Astrocyte (in vitro differentiated cells and primary cell): ENCODE data around the gene STXBP1. TPM values are rescaled to one million over a fixed set of nuclear protein-coding genes. Genes with fewer than 3 reads are reported as not detected.

Experiments
- DNase-seq: peaks from one replicate; pipeline ENCODE4 v3.0.0-alpha.2; 2010; ENCODE audit warnings: low read depth
- FAIRE-seq: peaks from 2 replicates; lab custom pipeline; 2011; peaks lifted over from hg19 to GRCh38; lab: Jason Lieb, UNC
- H2AFZ ChIP-seq: 2 replicates; pipeline ENCODE4 v1.6.0; 2012; ENCODE audit warnings: low read depth, low read length, inconsistent platforms
- H3K27ac ChIP-seq: 2 replicates; pipeline ENCODE4 v1.5.1; 2011; ENCODE audit warnings: low read depth, low read length, inconsistent platforms
- H3K27me3 ChIP-seq: 2 replicates; pipeline ENCODE4 v1.6.0; 2011; ENCODE audit warnings: low read length, inconsistent platforms; ENCODE audit not compliant: insufficient read depth
- H3K36me3 ChIP-seq: 2 replicates; pipeline ENCODE4 v1.5.1; 2011; ENCODE audit warnings: low read length, inconsistent platforms; ENCODE audit not compliant: insufficient read depth
- H3K4me1 ChIP-seq: 2 replicates; pipeline ENCODE4 v1.5.1; 2011; ENCODE audit warnings: low read length, inconsistent platforms; ENCODE audit not compliant: insufficient read depth
- H3K4me2 ChIP-seq: 2 replicates; pipeline ENCODE4 v1.6.0; 2012; ENCODE audit warnings: low read length, inconsistent platforms
- H3K4me3 ChIP-seq: 2 replicates; pipeline ENCODE4 v1.5.1; 2011; ENCODE audit warnings: low read depth, mild to moderate bottlenecking, low read length, inconsistent platforms; ENCODE audit not compliant: insufficient read depth
- H3K79me2 ChIP-seq: 2 replicates; pipeline ENCODE4 v1.6.0; 2012; ENCODE audit warnings: mild to moderate bottlenecking, low read length, inconsistent platforms; ENCODE audit not compliant: insufficient read depth
- H3K9ac ChIP-seq: 2 replicates; pipeline ENCODE4 v1.6.0; 2012; ENCODE audit warnings: mild to moderate bottlenecking, low read length, inconsistent platforms
- H3K9me3 ChIP-seq: 2 replicates; pipeline ENCODE4 v1.5.1; 2012; ENCODE audit warnings: low read depth, mild to moderate bottlenecking, low read length, inconsistent platforms; ENCODE audit not compliant: insufficient read depth
- H4K20me1 ChIP-seq: 2 replicates; pipeline ENCODE4 v1.6.0; 2012; ENCODE audit warnings: low read length, inconsistent platforms; ENCODE audit not compliant: insufficient read depth
- H3K27ac Mint-ChIP-seq: one replicate; pipeline ENCODE4 v1.8.0; 2021; ENCODE audit warnings: mild to moderate bottlenecking, mixed read lengths; ENCODE audit not compliant: unreplicated experiment
- H3K27me3 Mint-ChIP-seq: one replicate; pipeline ENCODE4 v1.8.0; 2021; ENCODE audit warnings: low read depth, mixed read lengths; ENCODE audit not compliant: unreplicated experiment
- H3K36me3 Mint-ChIP-seq: one replicate; pipeline ENCODE4 v1.8.0; 2021; ENCODE audit warnings: low read depth, mixed read lengths; ENCODE audit not compliant: unreplicated experiment
- H3K4me1 Mint-ChIP-seq: one replicate; pipeline ENCODE4 v1.8.0; 2021; ENCODE audit warnings: low read depth, mixed read lengths; ENCODE audit not compliant: unreplicated experiment
- H3K4me3 Mint-ChIP-seq: one replicate; pipeline ENCODE4 v1.8.0; 2021; ENCODE audit warnings: mild to moderate bottlenecking, moderate library complexity, mixed read lengths; ENCODE audit not compliant: unreplicated experiment
- H3K9me3 Mint-ChIP-seq: one replicate; pipeline ENCODE4 v1.8.0; 2021; ENCODE audit warnings: mild to moderate bottlenecking, mixed read lengths; ENCODE audit not compliant: unreplicated experiment
- EZH2 ChIP-seq: IDR thresholded peaks from 2 replicates; pipeline ENCODE4 v1.6.1; 2012; ENCODE audit warnings: mild to moderate bottlenecking, low read length, inconsistent platforms; ENCODE audit not compliant: insufficient read depth
- total RNA-seq: library from RNA; stranded (reverse); gene quantifications from 2 replicates; pipeline ENCODE4 v1.2.1, GENCODE V29; 2021
- TF ChIP-seq, protein P1 (sequence below): IDR thresholded peaks from 2 replicates; pipeline ENCODE4 v1.5.1; 2011; ENCODE audit warnings: low read depth, mild to moderate bottlenecking, inconsistent platforms, low read length, moderate library complexity; ENCODE audit not compliant: insufficient read depth

Gene STXBP1
- total RNA-seq, 1 donor from 2014 or later, result 39.6 TPM

DNA sequence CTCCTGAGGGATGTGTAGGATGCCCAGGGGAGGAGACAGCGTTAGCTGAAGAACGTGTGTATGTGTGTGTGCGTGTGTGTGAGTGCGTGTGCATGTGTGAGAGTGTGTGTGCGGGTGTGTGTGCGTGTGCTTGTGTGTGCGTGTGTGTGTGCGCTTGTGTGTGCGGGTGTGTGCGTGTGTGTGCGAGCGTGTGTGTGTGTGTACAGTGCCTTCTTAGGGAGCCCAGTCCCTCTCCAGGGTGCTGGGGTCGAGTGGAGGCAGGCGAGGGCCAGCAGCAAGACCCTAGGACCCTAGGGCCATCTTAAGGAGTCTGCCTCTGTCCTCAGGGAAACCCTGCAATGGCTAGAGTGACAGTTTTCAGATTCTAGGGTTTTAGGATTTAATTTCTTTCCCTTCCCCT is 26.0 kb upstream of the STXBP1 start:
- no peak overlapping the region for H2AFZ ChIP-seq
- Mint-ChIP-seq H3K4me1 (peaks cover 9% of the 10 kb centered on the region), H3K9me3 (peaks cover 7% of the 10 kb centered on the region), H3K4me3 (no peak overlapping the region), H3K36me3 (peaks cover 4% of the 10 kb centered on the region), H3K27me3 (no peaks in the 10 kb centered on the region), H3K27ac (peak overlapping the region; percentile 87)
- DNase-seq, result no peak
- no peak for FAIRE-seq
- no peaks in the 10 kb centered on the region for H3K36me3 ChIP-seq
- no peak overlapping the region for H3K9ac ChIP-seq
- no peaks in the 10 kb centered on the region for H3K27me3 ChIP-seq
- H3K79me2 ChIP-seq, result peaks cover 5% of the 10 kb centered on the region
- H3K27ac ChIP-seq, result no peak overlapping the region
- peaks cover 2% of the 10 kb centered on the region for H4K20me1 ChIP-seq
- H3K4me2 ChIP-seq, result no peak overlapping the region
- peaks cover 11% of the 10 kb centered on the region for H3K4me1 ChIP-seq
- peaks cover 3% of the 10 kb centered on the region for H3K9me3 ChIP-seq
- TF ChIP-seq, protein P1, sequence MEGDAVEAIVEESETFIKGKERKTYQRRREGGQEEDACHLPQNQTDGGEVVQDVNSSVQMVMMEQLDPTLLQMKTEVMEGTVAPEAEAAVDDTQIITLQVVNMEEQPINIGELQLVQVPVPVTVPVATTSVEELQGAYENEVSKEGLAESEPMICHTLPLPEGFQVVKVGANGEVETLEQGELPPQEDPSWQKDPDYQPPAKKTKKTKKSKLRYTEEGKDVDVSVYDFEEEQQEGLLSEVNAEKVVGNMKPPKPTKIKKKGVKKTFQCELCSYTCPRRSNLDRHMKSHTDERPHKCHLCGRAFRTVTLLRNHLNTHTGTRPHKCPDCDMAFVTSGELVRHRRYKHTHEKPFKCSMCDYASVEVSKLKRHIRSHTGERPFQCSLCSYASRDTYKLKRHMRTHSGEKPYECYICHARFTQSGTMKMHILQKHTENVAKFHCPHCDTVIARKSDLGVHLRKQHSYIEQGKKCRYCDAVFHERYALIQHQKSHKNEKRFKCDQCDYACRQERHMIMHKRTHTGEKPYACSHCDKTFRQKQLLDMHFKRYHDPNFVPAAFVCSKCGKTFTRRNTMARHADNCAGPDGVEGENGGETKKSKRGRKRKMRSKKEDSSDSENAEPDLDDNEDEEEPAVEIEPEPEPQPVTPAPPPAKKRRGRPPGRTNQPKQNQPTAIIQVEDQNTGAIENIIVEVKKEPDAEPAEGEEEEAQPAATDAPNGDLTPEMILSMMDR, result no peak
- no peak for TF ChIP-seq EZH2
- no peak overlapping the region for H3K4me3 ChIP-seq

DNA sequence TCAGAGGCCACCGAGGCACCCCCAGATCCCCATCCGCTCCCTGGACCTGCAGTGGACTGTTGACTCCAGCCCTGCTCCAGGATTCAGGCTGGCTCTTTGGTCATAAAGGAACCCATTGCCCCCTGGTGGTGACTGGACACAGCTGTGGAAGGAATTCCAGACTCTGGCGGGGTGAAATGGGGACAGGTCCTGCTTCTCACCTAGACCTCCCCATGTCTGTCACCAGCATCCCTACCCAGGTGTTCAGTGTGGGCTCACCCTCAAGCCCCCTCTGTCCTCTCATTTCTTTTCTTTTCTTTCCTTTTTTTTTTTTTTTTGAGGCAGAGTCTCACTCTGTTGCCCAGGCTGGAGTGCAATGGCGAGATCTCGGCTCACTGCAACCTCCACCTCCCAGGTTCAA is 25.5 kb upstream of the STXBP1 start:
- H3K36me3 Mint-ChIP-seq, result peaks cover 4% of the 10 kb centered on the region
- no peaks in the 10 kb centered on the region for H3K27me3 ChIP-seq
- peaks cover 3% of the 10 kb centered on the region for H3K9me3 ChIP-seq
- no peak overlapping the region for H3K4me2 ChIP-seq
- TF ChIP-seq EZH2, result no peak
- TF ChIP-seq, protein P1, result peak; percentile 89
- H3K9me3 Mint-ChIP-seq, result peaks cover 7% of the 10 kb centered on the region
- H2AFZ ChIP-seq, result no peak overlapping the region
- FAIRE-seq, result no peak
- no peak overlapping the region for H3K27ac ChIP-seq
- H3K9ac ChIP-seq, result no peak overlapping the region
- H3K27ac Mint-ChIP-seq, result no peak overlapping the region
- peaks cover 2% of the 10 kb centered on the region for H4K20me1 ChIP-seq
- no peak for DNase-seq
- H3K4me3 Mint-ChIP-seq, result peak overlapping the region; percentile 30
- H3K36me3 ChIP-seq, result no peaks in the 10 kb centered on the region
- H3K79me2 ChIP-seq, result peaks cover 5% of the 10 kb centered on the region
- peaks cover 11% of the 10 kb centered on the region for H3K4me1 ChIP-seq
- no peak overlapping the region for H3K4me3 ChIP-seq
- H3K4me1 Mint-ChIP-seq, result peaks cover 9% of the 10 kb centered on the region
- H3K27me3 Mint-ChIP-seq, result no peaks in the 10 kb centered on the region

DNA sequence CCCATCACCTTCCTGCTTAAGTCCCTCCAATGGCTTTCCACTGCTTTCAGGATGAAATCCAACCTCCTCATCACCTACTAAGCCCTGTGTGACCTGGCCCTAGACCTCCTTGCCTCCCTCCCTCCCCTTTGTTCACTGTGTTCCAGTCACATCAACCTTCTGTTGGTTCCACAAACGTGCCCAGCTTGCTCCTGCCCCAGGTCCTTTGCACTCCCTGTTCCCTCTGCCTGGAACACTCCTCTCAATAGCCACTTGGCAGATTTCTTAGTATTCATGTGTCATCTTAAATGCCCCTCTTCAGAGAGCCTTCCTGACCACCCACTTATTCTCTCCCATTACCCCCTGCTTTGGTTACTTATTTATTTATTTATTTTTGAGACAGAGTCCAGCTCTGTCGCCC is 24.1 kb upstream of the STXBP1 start:
- Mint-ChIP-seq H3K27me3 (no peaks in the 10 kb centered on the region), H3K4me3 (no peak overlapping the region), H3K9me3 (peaks cover 7% of the 10 kb centered on the region), H3K4me1 (peaks cover 9% of the 10 kb centered on the region), H3K36me3 (peaks cover 4% of the 10 kb centered on the region), H3K27ac (no peak overlapping the region)
- DNase-seq (no peak), FAIRE-seq (no peak)
- no peaks in the 10 kb centered on the region for H3K36me3 ChIP-seq
- TF ChIP-seq EZH2, result no peak
- TF ChIP-seq, protein P1, result no peak
- peaks cover 2% of the 10 kb centered on the region for H4K20me1 ChIP-seq
- no peak overlapping the region for H3K4me3 ChIP-seq
- H3K27ac ChIP-seq, result no peak overlapping the region
- no peaks in the 10 kb centered on the region for H3K27me3 ChIP-seq
- H3K9me3 ChIP-seq, result peaks cover 3% of the 10 kb centered on the region
- no peak overlapping the region for H3K4me2 ChIP-seq
- H2AFZ ChIP-seq, result no peak overlapping the region
- no peak overlapping the region for H3K9ac ChIP-seq
- H3K4me1 ChIP-seq, result peaks cover 11% of the 10 kb centered on the region
- peaks cover 5% of the 10 kb centered on the region for H3K79me2 ChIP-seq
